G401.6 (cell line): ENCODE data around the gene IGF2R.

Experiments used
- FAIRE-seq: peaks from 2 replicates; lab custom pipeline; 2012; peaks lifted over from hg19 to GRCh38; lab: Jason Lieb, UNC

IGF2R gene

GRCh38 chr6:160028487-160029275, 59.8 kb downstream of the IGF2R start:
- FAIRE-seq, result no peak

- no peak for FAIRE-seq
These were observed 60.6 kb downstream of the IGF2R start for GRCh38 chr6:160029525-160029924.

GRCh38 chr6:160030103-160030502, 61.2 kb downstream of the IGF2R start:
- no peak for FAIRE-seq

- no peak for FAIRE-seq
These were observed 62.6 kb downstream of the IGF2R start for GRCh38 chr6:160031442-160031841.

GRCh38 chr6:160031871-160032270, 63.0 kb downstream of the IGF2R start:
- FAIRE-seq, result no peak

GRCh38 chr6:160032538-160032937, 63.7 kb downstream of the IGF2R start:
- FAIRE-seq, result no peak

GRCh38 chr6:160034036-160034930, 65.4 kb downstream of the IGF2R start:
- FAIRE-seq, result no peak

- FAIRE-seq, result no peak
These were observed 66.4 kb downstream of the IGF2R start for GRCh38 chr6:160035241-160035640.

- FAIRE-seq, result no peak
These were observed 66.9 kb downstream of the IGF2R start for GRCh38 chr6:160035693-160036330.

- no peak for FAIRE-seq
These were observed 67.4 kb downstream of the IGF2R start for GRCh38 chr6:160036331-160036695.

GRCh38 chr6:160036790-160037206, 67.9 kb downstream of the IGF2R start:
- FAIRE-seq, result no peak

- no peak for FAIRE-seq
These were observed 69.6 kb downstream of the IGF2R start for GRCh38 chr6:160038479-160038878.

GRCh38 chr6:160039441-160039840, 70.6 kb downstream of the IGF2R start:
- no peak for FAIRE-seq

- FAIRE-seq, result no peak
These were observed 71.2 kb downstream of the IGF2R start for GRCh38 chr6:160040055-160040454.

- no peak for FAIRE-seq
These were observed 71.8 kb downstream of the IGF2R start for GRCh38 chr6:160040527-160041264.

- no peak for FAIRE-seq
These were observed 72.7 kb downstream of the IGF2R start for GRCh38 chr6:160041608-160042007.

GRCh38 chr6:160042014-160042773, 73.3 kb downstream of the IGF2R start:
- FAIRE-seq, result no peak

- FAIRE-seq, result no peak
These were observed 74.0 kb downstream of the IGF2R start for GRCh38 chr6:160042788-160043301.

GRCh38 chr6:160043784-160044183, 74.9 kb downstream of the IGF2R start:
- no peak for FAIRE-seq

- no peak for FAIRE-seq
These were observed 75.8 kb downstream of the IGF2R start for GRCh38 chr6:160044687-160045086.

GRCh38 chr6:160048471-160048870, 79.6 kb downstream of the IGF2R start:
- no peak for FAIRE-seq
